ENCODE measurements around the gene TPPP2. TPM values are rescaled to one million over a fixed set of nuclear protein-coding genes. Genes with fewer than 3 reads are reported as not detected.

Gene TPPP2
- total and polyA plus RNA-seq, 2 experiments from 2014 or later, result not detected

- Mint-ChIP-seq H3K9me3 (no peaks in the 10 kb centered on the region; the same call in 1 of the 3 replicates), H3K27me3 (ENCODE audit: insufficient read depth, low read depth, poor library complexity) (peaks cover 15% of the 10 kb centered on the region), H3K27ac (no peak overlapping the region), H3K36me3 (ENCODE audit: low read depth) (peaks cover 71% of the 10 kb centered on the region), H3K4me1 (peaks cover 19% of the 10 kb centered on the region), H3K4me3 (no peak overlapping the region)
- ATAC-seq, result no peak
- Histone ChIP-seq H3K9me2 (ENCODE audit: insufficient read depth) (no peaks in the 10 kb centered on the region), H3K4me1 (ENCODE audit: insufficient read depth) (peaks cover 13% of the 10 kb centered on the region), H3K36me3 (ENCODE audit: insufficient read depth) (peaks cover 12% of the 10 kb centered on the region; the same call in 1 of the 2 replicates), H3K27ac (ENCODE audit: low read depth) (no peak overlapping the region), H3K79me2 (replicated peaks; ENCODE audit: insufficient read depth) (peaks cover 6% of the 10 kb centered on the region), H3K4me2 (no peak overlapping the region), H2AFZ (no peak overlapping the region), H3K4me3 (no peak overlapping the region), H3F3A (replicated peaks; ENCODE audit: low read depth) (peaks cover 10% of the 10 kb centered on the region), H4K20me1 (replicated peaks; ENCODE audit: insufficient read depth) (peaks cover 3% of the 10 kb centered on the region; the same call in 1 of the 2 replicates), H3K27me3 (ENCODE audit: insufficient read depth) (no peaks in the 10 kb centered on the region)
- no peak for TF ChIP-seq JUNB (IDR thresholded peaks at IDR 0.05; ENCODE audit: unreplicated experiment)
- DNase-seq (ENCODE audit: low spot score), result no peak
Measured at GRCh38 chr14:21074398-21075272, 44.6 kb downstream of the TPPP2 start.

DNA sequence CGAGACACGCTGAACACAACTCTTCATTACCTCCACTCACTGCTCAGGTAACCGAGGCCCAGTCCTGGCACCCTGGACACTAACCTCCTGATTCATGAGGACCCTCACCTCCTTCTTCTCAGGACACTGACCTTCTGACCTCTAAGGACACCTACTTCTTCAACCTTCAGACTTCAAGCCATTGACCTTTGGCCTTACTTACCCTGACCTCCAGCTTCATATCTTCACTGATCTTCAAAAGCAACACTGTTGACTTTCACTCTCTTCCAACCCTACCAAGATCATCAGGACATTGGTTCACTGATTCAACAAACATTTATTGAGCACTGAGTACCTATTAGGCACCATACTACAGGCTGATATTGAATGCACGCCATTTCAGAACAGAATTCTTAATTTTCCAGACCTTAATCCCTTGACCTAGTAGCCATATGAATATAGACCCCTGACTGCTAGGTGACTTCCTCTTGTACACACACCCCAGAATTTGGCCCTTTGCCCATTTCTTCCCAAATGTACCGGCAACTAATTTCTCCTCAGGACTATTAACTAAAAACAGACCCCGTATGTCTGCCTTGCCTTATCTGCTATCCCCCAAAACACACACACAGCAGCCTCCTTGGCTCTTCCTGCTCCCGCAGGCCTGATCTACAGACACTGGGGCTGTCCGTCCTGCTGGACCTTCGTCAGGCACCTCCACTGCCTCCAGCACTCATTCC, 45.9 kb downstream of the TPPP2 start:
- Histone ChIP-seq H4K20me1 (replicated peaks; ENCODE audit: insufficient read depth) (peaks cover 3% of the 10 kb centered on the region), H3K27me3 (ENCODE audit: insufficient read depth) (no peaks in the 10 kb centered on the region), H3K36me3 (ENCODE audit: insufficient read depth) (peaks cover 12% of the 10 kb centered on the region; the same call in 1 of the 2 replicates), H3K4me1 (ENCODE audit: insufficient read depth) (peaks cover 13% of the 10 kb centered on the region), H3F3A (replicated peaks; ENCODE audit: low read depth) (peaks cover 4% of the 10 kb centered on the region), H3K4me3 (no peak overlapping the region), H3K79me2 (replicated peaks; ENCODE audit: insufficient read depth) (peaks cover 6% of the 10 kb centered on the region), H3K4me2 (no peak overlapping the region), H3K27ac (ENCODE audit: low read depth) (no peak overlapping the region), H2AFZ (no peak overlapping the region), H3K9me2 (ENCODE audit: insufficient read depth) (no peaks in the 10 kb centered on the region)
- H3K4me3 Mint-ChIP-seq, result no peak overlapping the region; the same call in 2 of the 3 replicates
- DNase-seq (ENCODE audit: low spot score) (no peak), ATAC-seq (no peak)
- peaks cover 14% of the 10 kb centered on the region for H3K27me3 Mint-ChIP-seq (ENCODE audit: insufficient read depth, low read depth, poor library complexity)
- no peaks in the 10 kb centered on the region; the same call in 1 of the 3 replicates for H3K9me3 Mint-ChIP-seq
- H3K4me1 Mint-ChIP-seq, result peaks cover 19% of the 10 kb centered on the region
- TF ChIP-seq EZH2 (IDR thresholded peaks at IDR 0.05; ENCODE audit: low read depth, unreplicated experiment) (no peak), REST (IDR thresholded peaks at IDR 0.05; ENCODE audit: unreplicated experiment) (no peak), CREB1 (CRISPR knock-in tag; IDR thresholded peaks at IDR 0.05; ENCODE audit: low read depth) (no peak), NANOG (IDR thresholded peaks at IDR 0.05; ENCODE audit: borderline replicate concordance) (no peak)
- H3K36me3 Mint-ChIP-seq (ENCODE audit: low read depth), result peaks cover 81% of the 10 kb centered on the region
- H3K27ac Mint-ChIP-seq, result no peak overlapping the region; the same call in 1 of the 2 replicates
